Astrocyte of the spinal cord (primary cell): Measurements from ENCODE around the gene MRM1.

Experiments used
- DNase-seq: peaks from one replicate; pipeline ENCODE4 v3.0.0; 2011; ENCODE audit warnings: low read depth, low spot score
- H3K4me3 ChIP-seq: 2 replicates; pipeline ENCODE4 v1.5.1; 2011; ENCODE audit warnings: low read depth, mild to moderate bottlenecking, low read length, moderate library complexity
- in situ Hi-C: cut with HindIII; loops from 2 replicates; pipeline ENCODE4 v1.10.0; 2017; ENCODE audit warnings: low sequenced_read_pairs
- TF ChIP-seq, protein P1 (sequence below): IDR thresholded peaks from 2 replicates; pipeline ENCODE4 v1.5.1; 2012; ENCODE audit warnings: low read depth, mild to moderate bottlenecking, low read length, inconsistent platforms

The MRM1 gene

DNA sequence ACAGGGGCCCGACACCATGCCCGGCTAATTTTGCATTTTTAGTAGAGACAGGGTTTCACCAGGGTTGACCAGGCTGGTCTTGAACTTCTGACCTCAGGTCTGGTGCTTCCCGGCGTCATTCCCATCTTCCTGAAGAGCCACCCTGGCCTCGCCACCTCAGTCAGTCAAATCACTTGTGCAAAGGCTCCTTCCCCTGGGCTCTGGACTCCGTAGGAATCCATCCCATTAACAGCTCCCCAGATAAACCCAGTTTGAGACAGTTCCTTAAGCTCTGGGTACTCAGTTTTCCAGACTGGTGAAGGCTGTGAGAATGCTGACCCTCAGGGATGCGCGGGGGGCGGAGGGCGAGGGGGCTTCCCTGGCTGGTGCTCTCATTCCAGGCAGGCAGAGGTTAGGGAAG lies 39.5 kb downstream of the MRM1 start:
- no peak overlapping the region for H3K4me3 ChIP-seq
- no peak for DNase-seq
- TF ChIP-seq, protein P1, sequence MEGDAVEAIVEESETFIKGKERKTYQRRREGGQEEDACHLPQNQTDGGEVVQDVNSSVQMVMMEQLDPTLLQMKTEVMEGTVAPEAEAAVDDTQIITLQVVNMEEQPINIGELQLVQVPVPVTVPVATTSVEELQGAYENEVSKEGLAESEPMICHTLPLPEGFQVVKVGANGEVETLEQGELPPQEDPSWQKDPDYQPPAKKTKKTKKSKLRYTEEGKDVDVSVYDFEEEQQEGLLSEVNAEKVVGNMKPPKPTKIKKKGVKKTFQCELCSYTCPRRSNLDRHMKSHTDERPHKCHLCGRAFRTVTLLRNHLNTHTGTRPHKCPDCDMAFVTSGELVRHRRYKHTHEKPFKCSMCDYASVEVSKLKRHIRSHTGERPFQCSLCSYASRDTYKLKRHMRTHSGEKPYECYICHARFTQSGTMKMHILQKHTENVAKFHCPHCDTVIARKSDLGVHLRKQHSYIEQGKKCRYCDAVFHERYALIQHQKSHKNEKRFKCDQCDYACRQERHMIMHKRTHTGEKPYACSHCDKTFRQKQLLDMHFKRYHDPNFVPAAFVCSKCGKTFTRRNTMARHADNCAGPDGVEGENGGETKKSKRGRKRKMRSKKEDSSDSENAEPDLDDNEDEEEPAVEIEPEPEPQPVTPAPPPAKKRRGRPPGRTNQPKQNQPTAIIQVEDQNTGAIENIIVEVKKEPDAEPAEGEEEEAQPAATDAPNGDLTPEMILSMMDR: no peak
- in situ Hi-C loops: no loop called here

DNA sequence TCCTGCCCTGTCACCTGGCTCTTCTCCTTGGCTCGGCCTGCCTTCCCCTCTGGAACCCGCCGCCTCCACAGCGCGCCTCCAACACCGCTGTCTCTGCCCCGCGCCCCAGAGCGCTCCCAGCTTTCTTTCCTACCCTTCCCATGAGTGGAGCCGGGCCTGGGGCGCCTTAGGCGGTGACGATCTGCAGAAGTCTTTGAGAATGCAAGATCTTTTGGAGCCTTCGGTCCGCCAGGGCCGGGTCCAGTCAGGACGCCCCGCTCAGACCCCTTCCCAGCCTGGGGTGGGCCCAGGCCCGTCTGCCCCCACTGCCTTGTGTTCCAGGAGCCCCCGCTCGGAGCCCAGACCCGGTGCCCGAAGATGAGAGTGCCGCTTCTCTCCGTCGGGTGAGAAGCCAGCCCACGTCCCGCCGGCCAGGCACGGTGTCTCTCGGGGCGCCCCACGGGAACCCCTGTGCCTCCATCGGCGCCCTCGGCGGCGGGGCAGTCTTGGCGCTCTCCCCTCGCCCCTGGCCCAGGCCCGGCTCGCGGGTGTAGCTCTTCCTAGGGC lies 40.0 kb downstream of the MRM1 start:
- DNase-seq: no peak
- no peak overlapping the region for H3K4me3 ChIP-seq
- TF ChIP-seq, protein P1: no peak
- in situ Hi-C loops: no loop called here

DNA sequence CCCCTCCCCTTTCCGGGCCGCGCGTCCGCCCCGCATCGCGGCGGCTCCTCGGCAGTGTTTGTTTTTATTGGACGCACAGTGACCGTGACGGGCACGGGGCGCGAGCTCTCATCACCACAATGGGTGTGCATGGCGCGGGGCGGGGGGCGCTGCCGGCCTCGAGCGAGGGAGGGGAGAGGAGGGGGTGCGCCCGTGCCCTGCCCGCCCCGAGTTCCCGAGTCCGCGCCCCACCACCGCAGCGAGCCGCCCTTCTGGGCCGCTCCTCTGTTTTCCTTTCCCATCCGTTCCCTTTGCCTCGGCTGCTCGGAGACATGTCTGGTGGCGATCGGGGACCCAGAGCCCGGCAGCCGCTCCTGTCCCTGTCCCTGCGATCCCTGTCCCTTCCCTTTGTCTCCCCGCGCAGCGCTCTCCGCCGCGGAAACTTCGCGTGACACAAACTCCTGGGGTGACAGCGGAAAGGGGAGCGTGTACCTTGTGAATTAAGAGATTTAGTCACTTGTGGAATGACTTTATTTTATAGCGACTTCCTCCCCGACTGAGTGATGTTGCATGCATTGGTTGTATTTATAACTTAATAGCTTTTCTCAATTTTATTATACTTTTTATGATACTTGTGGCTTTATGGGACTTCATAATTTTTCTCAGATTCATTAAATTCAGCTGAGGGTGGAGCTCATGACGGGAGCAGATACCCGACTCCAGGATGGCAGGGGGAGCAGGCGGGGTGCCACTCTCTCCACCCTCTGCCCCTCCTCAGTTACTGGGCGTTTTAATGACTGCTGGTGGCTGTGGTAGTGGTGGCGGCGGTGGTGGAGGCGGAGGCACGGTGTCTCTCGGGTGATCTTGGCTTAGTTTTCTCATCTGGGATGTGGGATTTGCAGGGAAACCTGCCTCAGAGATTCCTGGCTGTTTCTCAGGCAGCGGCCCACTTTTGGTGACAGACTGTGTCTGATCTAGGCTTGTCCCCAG lies 40.8 kb downstream of the MRM1 start:
- in situ Hi-C loops: no loop called here
- no peak for DNase-seq
- TF ChIP-seq, protein P1: no peak
- H3K4me3 ChIP-seq: peak overlapping the region; percentile 2

DNA sequence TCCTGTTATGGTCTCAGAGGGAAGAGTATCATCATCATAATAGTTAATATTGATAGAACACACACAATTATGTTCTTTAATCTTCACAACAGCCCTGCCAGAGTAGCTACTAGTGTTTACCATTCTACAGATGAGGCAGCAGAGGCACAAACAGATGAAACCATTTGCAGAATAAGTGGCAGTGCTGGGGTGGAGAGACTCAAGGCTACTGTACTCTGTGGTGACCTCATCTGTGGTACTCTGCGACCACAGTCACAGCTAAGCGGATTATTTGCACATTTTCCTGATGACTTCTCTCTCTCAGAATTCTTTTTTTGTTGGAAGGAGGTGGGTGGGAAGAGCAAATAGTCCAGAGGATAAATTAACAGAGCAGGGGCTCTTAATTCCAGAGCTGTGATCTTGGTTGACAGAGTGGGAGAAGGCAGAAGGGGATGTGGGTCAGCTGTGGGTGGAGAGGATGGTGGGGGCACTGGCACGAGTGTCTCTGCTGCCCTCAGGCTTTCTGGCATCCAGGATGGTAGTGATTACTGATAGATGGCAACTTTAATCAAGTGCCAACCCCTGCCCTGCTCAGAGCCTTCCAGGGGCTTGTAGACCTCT lies 41.8 kb downstream of the MRM1 start:
- H3K4me3 ChIP-seq: no peak overlapping the region
- DNase-seq: no peak
- in situ Hi-C loops: no loop called here
- TF ChIP-seq, protein P1: no peak

DNA sequence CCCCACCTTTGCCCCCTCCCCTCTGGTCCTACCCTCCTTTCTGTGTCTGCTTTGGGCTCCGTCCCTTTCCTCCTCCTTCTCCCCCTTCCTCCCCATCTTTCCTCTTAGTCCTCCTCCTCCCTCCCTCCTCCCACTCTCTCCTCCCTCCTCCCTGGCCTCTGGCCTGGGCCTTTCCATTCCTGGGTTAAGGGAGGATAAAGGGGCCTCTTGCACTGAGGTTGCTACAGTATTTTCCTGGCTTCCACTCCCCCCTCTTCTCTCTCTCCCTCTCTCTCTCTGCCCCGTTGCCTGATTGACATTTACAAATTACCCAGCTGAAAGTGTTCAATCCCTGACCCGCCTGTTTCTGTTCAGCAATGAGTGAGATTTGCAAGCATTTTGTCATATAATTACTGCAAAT lies 44.0 kb downstream of the MRM1 start:
- in situ Hi-C loops: no loop called here
- H3K4me3 ChIP-seq: no peak overlapping the region
- TF ChIP-seq, protein P1: no peak
- no peak for DNase-seq

DNA sequence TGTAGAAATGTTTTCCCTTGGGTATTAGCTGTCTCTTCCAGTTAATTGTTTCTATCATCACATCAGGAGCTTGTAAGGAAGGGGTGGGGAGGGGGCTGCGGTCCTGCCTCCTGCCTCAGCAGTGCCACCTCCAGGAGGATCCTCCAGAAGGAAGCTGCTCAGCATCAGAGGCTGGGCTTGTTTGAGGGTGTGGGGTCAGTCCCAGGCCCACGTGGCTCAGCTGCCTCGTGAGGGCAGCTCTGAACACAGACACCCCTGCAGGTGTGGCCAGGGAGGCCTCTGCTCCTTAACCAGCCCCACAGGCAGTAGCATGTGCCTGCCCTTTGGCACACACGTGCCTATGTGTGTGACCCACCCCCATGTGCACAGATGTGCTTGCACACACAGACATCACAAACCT lies 46.3 kb downstream of the MRM1 start:
- no peak for DNase-seq
- in situ Hi-C loops: no loop called here
- H3K4me3 ChIP-seq: no peak overlapping the region
- TF ChIP-seq, protein P1: no peak
